Neural cell (in vitro differentiated cells): ENCODE measurements around the gene ANXA4. TPM values are rescaled to one million over a fixed set of nuclear protein-coding genes. Genes with fewer than 3 reads are reported as not detected.

Source experiments
- H2AFZ ChIP-seq: fragments of 200-600, 300-800 bp; sonication (generic), shearing (Covaris generic); 2 replicates; pipeline ENCODE4 v1.6.0; 2014; ENCODE audit warnings: low read depth, mild to moderate bottlenecking, antibody characterized with exemption, low read length, moderate library complexity
- H3F3A ChIP-seq: fragments of 200-600 bp; shearing (Covaris generic); 2 replicates; pipeline ENCODE4 v1.6.1; 2016; ENCODE audit warnings: mild to moderate bottlenecking, moderate library complexity, mixed read lengths, antibody characterized with exemption, low read length; ENCODE audit not compliant: insufficient read depth, poor library complexity, severe bottlenecking
- H3K27ac ChIP-seq: fragments of 200-600, 300-800 bp; sonication (generic), shearing (Covaris generic); 2 replicates; pipeline ENCODE4 v1.5.1; 2014; ENCODE audit warnings: mild to moderate bottlenecking, low read length, moderate library complexity
- H3K27me3 ChIP-seq: fragments of 300-800, 200-600 bp; sonication (generic), shearing (Covaris generic); 2 replicates; pipeline ENCODE4 v1.6.0; 2014; ENCODE audit warnings: mild to moderate bottlenecking, low read depth, low read length, moderate library complexity; ENCODE audit not compliant: insufficient read depth
- H3K36me3 ChIP-seq: fragments of 300-800, 200-600 bp; sonication (generic), shearing (Covaris generic); 2 replicates; pipeline ENCODE4 v1.5.1; 2014; ENCODE audit warnings: mild to moderate bottlenecking, antibody characterized with exemption, low read length, moderate library complexity; ENCODE audit not compliant: insufficient read depth
- H3K4me2 ChIP-seq: fragments of 300-800, 200-600 bp; sonication (generic), shearing (Covaris generic); 2 replicates; pipeline ENCODE4 v1.6.0; 2014; ENCODE audit warnings: mild to moderate bottlenecking, low read length
- H3K4me3 ChIP-seq: fragments of 300-800, 200-600 bp; sonication (generic), shearing (Covaris generic); 2 replicates; pipeline ENCODE4 v1.5.1; 2014; ENCODE audit warnings: mild to moderate bottlenecking, low read length, moderate library complexity
- H3K79me2 ChIP-seq: fragments of 200-600 bp; shearing (Covaris generic); replicated peaks from 2 replicates; pipeline ENCODE4 v1.6.0; 2014; ENCODE audit warnings: mild to moderate bottlenecking, low read length, moderate library complexity; ENCODE audit not compliant: insufficient read depth
- H3K9ac ChIP-seq: fragments of 300-800, 200-600 bp; sonication (generic), shearing (Covaris generic); 2 replicates; pipeline ENCODE4 v1.6.1; 2016; ENCODE audit warnings: mild to moderate bottlenecking, low read length, mixed read lengths
- H3K9me2 ChIP-seq: fragments of 200-600 bp; shearing (Covaris generic); 2 replicates; pipeline ENCODE4 v1.6.1; 2016; ENCODE audit warnings: mild to moderate bottlenecking, low read length, mixed read lengths; ENCODE audit not compliant: insufficient read depth
- H3K9me3 ChIP-seq: fragments of 200-600, 300-800 bp; sonication (generic), shearing (Covaris generic); 2 replicates; pipeline ENCODE4 v1.6.1; 2016; ENCODE audit warnings: mild to moderate bottlenecking, mixed run types, low read length, moderate library complexity, mixed read lengths
- H4K20me1 ChIP-seq: fragments of 200-600 bp; shearing (Covaris generic); 2 replicates; pipeline ENCODE4 v1.6.1; 2016; ENCODE audit warnings: mild to moderate bottlenecking, mixed run types; ENCODE audit not compliant: insufficient read depth
- CTCF ChIP-seq: fragments of 450-650 bp; IDR thresholded peaks from 2 replicates; pipeline ENCODE4 v1.5.1; 2014; ENCODE audit warnings: antibody characterized with exemption, mild to moderate bottlenecking, moderate library complexity; ENCODE audit not compliant: poor library complexity, severe bottlenecking
- EP300 ChIP-seq: fragments of 450-650 bp; conservative IDR thresholded peaks from 2 replicates; pipeline ENCODE4 v1.6.1; 2014; ENCODE audit warnings: antibody characterized with exemption, mild to moderate bottlenecking, moderate library complexity; ENCODE audit not compliant: poor library complexity, severe bottlenecking
- EZH2 ChIP-seq: fragments of 200-600, 300-800 bp; shearing (Covaris generic), sonication (generic); IDR thresholded peaks from 2 replicates; pipeline ENCODE4 v1.6.1; 2014; ENCODE audit warnings: antibody characterized with exemption, low read length, borderline replicate concordance, mild to moderate bottlenecking; ENCODE audit not compliant: insufficient read depth, poor library complexity, severe bottlenecking
- MXI1 ChIP-seq: fragments of 450-650 bp; conservative IDR thresholded peaks from 2 replicates; pipeline ENCODE4 v1.6.1; 2014; ENCODE audit warnings: antibody characterized with exemption, mild to moderate bottlenecking; ENCODE audit not compliant: poor library complexity, severe bottlenecking
- POLR2AphosphoS5 ChIP-seq: IDR thresholded peaks from 2 replicates; pipeline ENCODE4 v1.6.1; 2012
- RAD21 ChIP-seq: fragments of 450-650 bp; conservative IDR thresholded peaks from 2 replicates; pipeline ENCODE4 v1.6.1; 2014; ENCODE audit warnings: antibody characterized with exemption, mild to moderate bottlenecking, moderate library complexity
- SMC3 ChIP-seq: fragments of 450-650 bp; conservative IDR thresholded peaks from 2 replicates; pipeline ENCODE4 v1.6.1; 2014; ENCODE audit warnings: antibody characterized with exemption, mild to moderate bottlenecking, moderate library complexity; ENCODE audit not compliant: poor library complexity
- TAF1 ChIP-seq: IDR thresholded peaks from 2 replicates; pipeline ENCODE4 v1.6.1; 2012; ENCODE audit warnings: low read depth
- polyA plus RNA-seq: library from polyadenylated mRNA; depleted of rRNA; stranded (reverse); fragments of >200 nt; gene quantifications from 2 replicates; pipeline ENCODE4 v1.2.3, GENCODE V29; 2014
- TF ChIP-seq, protein P1 (sequence below): IDR thresholded peaks from 2 replicates; pipeline ENCODE4 v1.6.1; 2012; ENCODE audit warnings: borderline replicate concordance

Gene ANXA4
- polyA plus RNA-seq, 1 donor from 2014 or later: 1.8 TPM

GRCh38 chr2:69837533-69837932 lies 95.6 kb downstream of the ANXA4 start:
- Histone ChIP-seq H3F3A (no peaks in the 10 kb centered on the region), H3K9me2 (no peaks in the 10 kb centered on the region), H3K36me3 (no peaks in the 10 kb centered on the region), H3K27me3 (no peaks in the 10 kb centered on the region), H3K4me2 (no peak overlapping the region), H3K79me2 (peaks cover 23% of the 10 kb centered on the region), H4K20me1 (no peaks in the 10 kb centered on the region), H3K27ac (no peak overlapping the region), H3K4me3 (no peak overlapping the region), H3K9me3 (no peaks in the 10 kb centered on the region), H2AFZ (no peak overlapping the region), H3K9ac (no peak overlapping the region)
- no peak for TF ChIP-seq CTCF
- TF ChIP-seq MXI1: no peak
- no peak for TF ChIP-seq EZH2
- no peak for TF ChIP-seq RAD21
- TF ChIP-seq POLR2AphosphoS5: no peak
- TF ChIP-seq, protein P1, sequence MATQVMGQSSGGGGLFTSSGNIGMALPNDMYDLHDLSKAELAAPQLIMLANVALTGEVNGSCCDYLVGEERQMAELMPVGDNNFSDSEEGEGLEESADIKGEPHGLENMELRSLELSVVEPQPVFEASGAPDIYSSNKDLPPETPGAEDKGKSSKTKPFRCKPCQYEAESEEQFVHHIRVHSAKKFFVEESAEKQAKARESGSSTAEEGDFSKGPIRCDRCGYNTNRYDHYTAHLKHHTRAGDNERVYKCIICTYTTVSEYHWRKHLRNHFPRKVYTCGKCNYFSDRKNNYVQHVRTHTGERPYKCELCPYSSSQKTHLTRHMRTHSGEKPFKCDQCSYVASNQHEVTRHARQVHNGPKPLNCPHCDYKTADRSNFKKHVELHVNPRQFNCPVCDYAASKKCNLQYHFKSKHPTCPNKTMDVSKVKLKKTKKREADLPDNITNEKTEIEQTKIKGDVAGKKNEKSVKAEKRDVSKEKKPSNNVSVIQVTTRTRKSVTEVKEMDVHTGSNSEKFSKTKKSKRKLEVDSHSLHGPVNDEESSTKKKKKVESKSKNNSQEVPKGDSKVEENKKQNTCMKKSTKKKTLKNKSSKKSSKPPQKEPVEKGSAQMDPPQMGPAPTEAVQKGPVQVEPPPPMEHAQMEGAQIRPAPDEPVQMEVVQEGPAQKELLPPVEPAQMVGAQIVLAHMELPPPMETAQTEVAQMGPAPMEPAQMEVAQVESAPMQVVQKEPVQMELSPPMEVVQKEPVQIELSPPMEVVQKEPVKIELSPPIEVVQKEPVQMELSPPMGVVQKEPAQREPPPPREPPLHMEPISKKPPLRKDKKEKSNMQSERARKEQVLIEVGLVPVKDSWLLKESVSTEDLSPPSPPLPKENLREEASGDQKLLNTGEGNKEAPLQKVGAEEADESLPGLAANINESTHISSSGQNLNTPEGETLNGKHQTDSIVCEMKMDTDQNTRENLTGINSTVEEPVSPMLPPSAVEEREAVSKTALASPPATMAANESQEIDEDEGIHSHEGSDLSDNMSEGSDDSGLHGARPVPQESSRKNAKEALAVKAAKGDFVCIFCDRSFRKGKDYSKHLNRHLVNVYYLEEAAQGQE: no peak
- TF ChIP-seq SMC3: no peak
- TF ChIP-seq TAF1: no peak
- TF ChIP-seq EP300: no peak

GRCh38 chr2:69843993-69844392 lies 102.1 kb downstream of the ANXA4 start:
- Histone ChIP-seq H2AFZ (no peak overlapping the region), H3K9ac (no peak overlapping the region), H3K9me3 (no peaks in the 10 kb centered on the region), H3K36me3 (peaks cover 8% of the 10 kb centered on the region), H3K4me2 (no peak overlapping the region), H4K20me1 (no peaks in the 10 kb centered on the region), H3K27ac (no peak overlapping the region), H3K9me2 (no peaks in the 10 kb centered on the region), H3K4me3 (no peak overlapping the region), H3F3A (no peaks in the 10 kb centered on the region), H3K27me3 (no peaks in the 10 kb centered on the region), H3K79me2 (no peaks in the 10 kb centered on the region)
- TF ChIP-seq TAF1: no peak
- TF ChIP-seq POLR2AphosphoS5: no peak
- no peak for TF ChIP-seq CTCF
- no peak for TF ChIP-seq RAD21
- no peak for TF ChIP-seq EZH2
- TF ChIP-seq EP300: no peak
- TF ChIP-seq, protein P1: no peak
- no peak for TF ChIP-seq SMC3
- no peak for TF ChIP-seq MXI1
